Neural progenitor cell (in vitro differentiated cells): Measurements from ENCODE around the gene TMEM109.

Experiments used
- CTCF ChIP-seq: fragments of 200-600 bp; sonication (generic); IDR thresholded peaks from 2 replicates; pipeline ENCODE4 v1.5.1; 2017; ENCODE audit warnings: antibody characterized with exemption, mild to moderate bottlenecking
- EZH2 ChIP-seq: fragments of 200-600 bp; sonication (generic); IDR thresholded peaks from 2 replicates; pipeline ENCODE4 v1.6.1; 2017; ENCODE audit warnings: antibody characterized with exemption, mild to moderate bottlenecking, moderate library complexity

GRCh38 chr11:60873533-60873932 is 40.4 kb upstream of the TMEM109 start:
- TF ChIP-seq CTCF (no peak), EZH2 (no peak)
